Fibroblast of lung (primary cell): ENCODE measurements around the gene FXYD6.

Experiments used
- CTCF ChIP-seq, 2 donors: IDR thresholded peaks in 1 of 2; conservative IDR thresholded peaks in 1 of 2; 1 replicate in 1 of 2; 2 replicates in 1 of 2; pipeline ENCODE4 v1.5.1; 2011 to 2012; ENCODE audit warnings: low read length in 2 of 2, control low read depth in 1 of 2, inconsistent platforms in 1 of 2, low read depth in 1 of 2, mild to moderate bottlenecking in 1 of 2
- EZH2 ChIP-seq: IDR thresholded peaks from 2 replicates; pipeline ENCODE4 v1.5.1; 2012; ENCODE audit warnings: low read length, control low read depth, mild to moderate bottlenecking; ENCODE audit errors: missing control alignments

- TF ChIP-seq CTCF (conservative IDR thresholded peaks at IDR 0.05 in 1 of 2, IDR thresholded peaks at IDR 0.05 in 1 of 2; ENCODE audit: low read depth in 1 of 2, low read length in 2 of 2) (no peak), EZH2 (no peak)
Measured at GRCh38 chr11:117827521-117828511, 48.6 kb downstream of the FXYD6 start.
